GM23248 (cell line): ENCODE measurements around the gene DSG3.

Source experiments
- EZH2 ChIP-seq: fragments of 200-600 bp; sonication (generic); IDR thresholded peaks from 2 replicates; pipeline ENCODE4 v1.6.1; 2018; ENCODE audit warnings: antibody characterized with exemption, mild to moderate bottlenecking; ENCODE audit not compliant: insufficient read depth, poor library complexity, severe bottlenecking
- EZH2phosphoT487 ChIP-seq: fragments of 200-600 bp; sonication (generic); IDR thresholded peaks from 2 replicates; pipeline ENCODE4 v1.6.1; 2018; ENCODE audit warnings: antibody characterized with exemption, moderate library complexity, mild to moderate bottlenecking, low read depth; ENCODE audit not compliant: insufficient read depth

DNA sequence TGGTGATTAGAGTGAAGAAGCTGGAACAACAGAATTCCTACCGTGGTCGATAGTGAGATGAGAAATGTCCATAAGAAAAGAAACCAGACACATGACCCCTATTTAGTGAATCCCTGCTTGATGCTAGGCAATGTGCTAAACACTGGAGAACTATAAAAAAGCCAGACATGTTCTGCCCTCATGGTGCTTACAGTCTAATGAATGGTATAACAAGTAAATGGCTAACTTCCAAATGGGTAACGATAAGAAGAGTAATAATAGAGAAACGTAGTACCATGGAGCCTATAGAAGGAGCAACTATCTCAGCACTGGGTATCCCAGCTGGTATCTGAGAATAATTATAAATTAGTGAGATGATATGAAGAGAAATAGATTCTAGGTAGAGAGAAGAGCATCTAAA lies 55.5 kb downstream of the DSG3 start:
- TF ChIP-seq EZH2phosphoT487 (no peak), EZH2 (no peak)
